HG03066 (cell line): ENCODE data around the gene ENPP6.
A peak's percentile ranks its signal among the peaks of the same experiment; 100 is the strongest.

Source experiments
- ATAC-seq: cut with Tn5 transposase; IDR thresholded peaks from one replicate; pipeline ENCODE4 v1.9.1; 2021; ENCODE audit warnings: low read depth; ENCODE audit not compliant: unreplicated experiment

Gene ENPP6

GRCh38 chr4:184217634-184218033 is at the start of gene ENPP6:
ENPP6 (minus strand) TSS chr4:184217873; CDS start chr4:184217819, 54 bp downstream.
- no peak for ATAC-seq

GRCh38 chr4:184267206-184267608 is 49.5 kb upstream of the ENPP6 start:
- no peak for ATAC-seq

GRCh38 chr4:184265546-184266351 is 48.1 kb upstream of the ENPP6 start:
- ATAC-seq, result no peak

GRCh38 chr4:184263910-184264732 is 46.4 kb upstream of the ENPP6 start:
- ATAC-seq, result no peak

- ATAC-seq, result no peak
Measured at GRCh38 chr4:184263461-184263860, 45.8 kb upstream of the ENPP6 start.

- ATAC-seq, result no peak
Measured at GRCh38 chr4:184262901-184263300, 45.2 kb upstream of the ENPP6 start.

GRCh38 chr4:184261246-184261645 is 43.6 kb upstream of the ENPP6 start:
- no peak for ATAC-seq

GRCh38 chr4:184259866-184260265 is 42.2 kb upstream of the ENPP6 start:
- no peak for ATAC-seq

- ATAC-seq, result no peak
Measured at GRCh38 chr4:184259081-184259480, 41.4 kb upstream of the ENPP6 start.

- ATAC-seq, result no peak
Measured at GRCh38 chr4:184255871-184256642, 38.4 kb upstream of the ENPP6 start.

GRCh38 chr4:184255361-184255760 is 37.7 kb upstream of the ENPP6 start:
- no peak for ATAC-seq

GRCh38 chr4:184253072-184253420 is 35.4 kb upstream of the ENPP6 start:
- no peak for ATAC-seq

GRCh38 chr4:184252136-184253071 is 34.7 kb upstream of the ENPP6 start:
- ATAC-seq, result no peak

- ATAC-seq, result no peak
Measured at GRCh38 chr4:184251670-184251980, 34.0 kb upstream of the ENPP6 start.

GRCh38 chr4:184250795-184251669 is 33.4 kb upstream of the ENPP6 start:
- peak; percentile 77 for ATAC-seq

GRCh38 chr4:184248216-184248615 is 30.5 kb upstream of the ENPP6 start:
- no peak for ATAC-seq

- no peak for ATAC-seq
Measured at GRCh38 chr4:184247421-184247820, 29.7 kb upstream of the ENPP6 start.

GRCh38 chr4:184246426-184246825 is 28.8 kb upstream of the ENPP6 start:
- no peak for ATAC-seq

GRCh38 chr4:184238072-184238745 is 20.5 kb upstream of the ENPP6 start:
- no peak for ATAC-seq
